H1 (cell line): ENCODE results near the gene CREG2. TPM values are rescaled to one million over a fixed set of nuclear protein-coding genes. Genes with fewer than 3 reads are reported as not detected.

Experiments
- CHD2 ChIP-seq: IDR thresholded peaks from 2 replicates; pipeline ENCODE4 v1.6.1; 2012; ENCODE audit warnings: low read length, improper control_type of control experiment
- FOSL1 ChIP-seq: IDR thresholded peaks from 2 replicates; pipeline ENCODE4 v1.6.1; 2011; ENCODE audit warnings: mild to moderate bottlenecking, low read depth, low read length, moderate library complexity; ENCODE audit not compliant: insufficient read depth
- SIN3A ChIP-seq, 2 experiments: IDR thresholded peaks in 1 of 2; conservative IDR thresholded peaks in 1 of 2; 2 replicates each; pipeline ENCODE4 v1.6.1; 2011 to 2012; ENCODE audit warnings: low read length in 2 of 2, improper control_type of control experiment in 1 of 2, low read depth in 1 of 2, mild to moderate bottlenecking in 1 of 2
- SP1 ChIP-seq: IDR thresholded peaks from 2 replicates; pipeline ENCODE4 v1.6.1; 2011; ENCODE audit warnings: low read depth, low read length
- polyA plus RNA-seq, 7 experiments: library from polyadenylated mRNA; depleted of rRNA in 3 of 7; stranded (reverse) in 5 of 7; unstranded in 2 of 7; fragments of >200 nt in 5 of 7; fragments of 200-250 nt in 2 of 7; gene quantifications; 1 replicate in 5 of 7; 2 replicates in 1 of 7; 4 replicates in 1 of 7; pipeline versions ENCODE4 v1.2.1 to v1.2.3, GENCODE V29; 2011 to 2013; ENCODE audit warnings: missing spikeins in 2 of 7, mixed read lengths in 2 of 7
- total RNA-seq: library from RNA; stranded (reverse); fragmentation: NEBNext Ultra II Directional; extraction: Animal tissue kit (Norgen Biotek cat#: 25700); gene quantifications from 2 replicates; pipeline ENCODE4 v1.2.1, GENCODE V29; 2021
- TF ChIP-seq, protein P1 (sequence below): fragments of 300-600 bp; sonication (generic); IDR thresholded peaks from 2 replicates; pipeline ENCODE4 v1.7.1; 2012; ENCODE audit warnings: low read length, moderate library complexity, mild to moderate bottlenecking, inconsistent platforms; ENCODE audit not compliant: insufficient replicate concordance

The CREG2 gene
- total and polyA plus RNA-seq, 2 of the 8 experiments (the other 6 are each of a cell fraction or from before 2014, with no cell fraction given) = 2.0 to 2.2 TPM

DNA sequence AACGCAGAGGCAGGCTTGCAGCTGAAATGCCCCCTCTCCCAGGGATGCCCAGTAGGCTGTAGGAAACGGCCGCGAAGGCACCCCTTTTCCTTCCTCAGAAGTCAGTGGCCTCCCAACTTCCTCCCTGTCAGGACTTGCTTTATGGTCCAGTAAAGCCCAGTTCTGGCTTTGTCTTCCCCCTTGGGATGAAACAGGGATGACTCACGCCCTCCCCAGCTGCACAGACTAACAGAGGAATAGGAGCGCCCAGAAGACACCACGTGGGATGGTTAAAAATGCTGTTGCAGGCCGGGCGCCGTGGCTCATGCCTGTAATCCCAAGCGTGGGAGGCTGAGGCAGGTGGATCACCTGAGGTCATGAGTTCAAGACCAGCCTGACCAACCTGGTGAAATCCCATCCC is 6.9 kb downstream of the CREG2 start (continued):
- TF ChIP-seq SP1 = no peak
- TF ChIP-seq SIN3A (conservative IDR thresholded peaks at IDR 0.05 in 1 of 2, IDR thresholded peaks at IDR 0.05 in 1 of 2; ENCODE audit: low read depth in 1 of 2, low read length in 2 of 2) = no peak
- no peak for TF ChIP-seq CHD2
- TF ChIP-seq, protein P1, sequence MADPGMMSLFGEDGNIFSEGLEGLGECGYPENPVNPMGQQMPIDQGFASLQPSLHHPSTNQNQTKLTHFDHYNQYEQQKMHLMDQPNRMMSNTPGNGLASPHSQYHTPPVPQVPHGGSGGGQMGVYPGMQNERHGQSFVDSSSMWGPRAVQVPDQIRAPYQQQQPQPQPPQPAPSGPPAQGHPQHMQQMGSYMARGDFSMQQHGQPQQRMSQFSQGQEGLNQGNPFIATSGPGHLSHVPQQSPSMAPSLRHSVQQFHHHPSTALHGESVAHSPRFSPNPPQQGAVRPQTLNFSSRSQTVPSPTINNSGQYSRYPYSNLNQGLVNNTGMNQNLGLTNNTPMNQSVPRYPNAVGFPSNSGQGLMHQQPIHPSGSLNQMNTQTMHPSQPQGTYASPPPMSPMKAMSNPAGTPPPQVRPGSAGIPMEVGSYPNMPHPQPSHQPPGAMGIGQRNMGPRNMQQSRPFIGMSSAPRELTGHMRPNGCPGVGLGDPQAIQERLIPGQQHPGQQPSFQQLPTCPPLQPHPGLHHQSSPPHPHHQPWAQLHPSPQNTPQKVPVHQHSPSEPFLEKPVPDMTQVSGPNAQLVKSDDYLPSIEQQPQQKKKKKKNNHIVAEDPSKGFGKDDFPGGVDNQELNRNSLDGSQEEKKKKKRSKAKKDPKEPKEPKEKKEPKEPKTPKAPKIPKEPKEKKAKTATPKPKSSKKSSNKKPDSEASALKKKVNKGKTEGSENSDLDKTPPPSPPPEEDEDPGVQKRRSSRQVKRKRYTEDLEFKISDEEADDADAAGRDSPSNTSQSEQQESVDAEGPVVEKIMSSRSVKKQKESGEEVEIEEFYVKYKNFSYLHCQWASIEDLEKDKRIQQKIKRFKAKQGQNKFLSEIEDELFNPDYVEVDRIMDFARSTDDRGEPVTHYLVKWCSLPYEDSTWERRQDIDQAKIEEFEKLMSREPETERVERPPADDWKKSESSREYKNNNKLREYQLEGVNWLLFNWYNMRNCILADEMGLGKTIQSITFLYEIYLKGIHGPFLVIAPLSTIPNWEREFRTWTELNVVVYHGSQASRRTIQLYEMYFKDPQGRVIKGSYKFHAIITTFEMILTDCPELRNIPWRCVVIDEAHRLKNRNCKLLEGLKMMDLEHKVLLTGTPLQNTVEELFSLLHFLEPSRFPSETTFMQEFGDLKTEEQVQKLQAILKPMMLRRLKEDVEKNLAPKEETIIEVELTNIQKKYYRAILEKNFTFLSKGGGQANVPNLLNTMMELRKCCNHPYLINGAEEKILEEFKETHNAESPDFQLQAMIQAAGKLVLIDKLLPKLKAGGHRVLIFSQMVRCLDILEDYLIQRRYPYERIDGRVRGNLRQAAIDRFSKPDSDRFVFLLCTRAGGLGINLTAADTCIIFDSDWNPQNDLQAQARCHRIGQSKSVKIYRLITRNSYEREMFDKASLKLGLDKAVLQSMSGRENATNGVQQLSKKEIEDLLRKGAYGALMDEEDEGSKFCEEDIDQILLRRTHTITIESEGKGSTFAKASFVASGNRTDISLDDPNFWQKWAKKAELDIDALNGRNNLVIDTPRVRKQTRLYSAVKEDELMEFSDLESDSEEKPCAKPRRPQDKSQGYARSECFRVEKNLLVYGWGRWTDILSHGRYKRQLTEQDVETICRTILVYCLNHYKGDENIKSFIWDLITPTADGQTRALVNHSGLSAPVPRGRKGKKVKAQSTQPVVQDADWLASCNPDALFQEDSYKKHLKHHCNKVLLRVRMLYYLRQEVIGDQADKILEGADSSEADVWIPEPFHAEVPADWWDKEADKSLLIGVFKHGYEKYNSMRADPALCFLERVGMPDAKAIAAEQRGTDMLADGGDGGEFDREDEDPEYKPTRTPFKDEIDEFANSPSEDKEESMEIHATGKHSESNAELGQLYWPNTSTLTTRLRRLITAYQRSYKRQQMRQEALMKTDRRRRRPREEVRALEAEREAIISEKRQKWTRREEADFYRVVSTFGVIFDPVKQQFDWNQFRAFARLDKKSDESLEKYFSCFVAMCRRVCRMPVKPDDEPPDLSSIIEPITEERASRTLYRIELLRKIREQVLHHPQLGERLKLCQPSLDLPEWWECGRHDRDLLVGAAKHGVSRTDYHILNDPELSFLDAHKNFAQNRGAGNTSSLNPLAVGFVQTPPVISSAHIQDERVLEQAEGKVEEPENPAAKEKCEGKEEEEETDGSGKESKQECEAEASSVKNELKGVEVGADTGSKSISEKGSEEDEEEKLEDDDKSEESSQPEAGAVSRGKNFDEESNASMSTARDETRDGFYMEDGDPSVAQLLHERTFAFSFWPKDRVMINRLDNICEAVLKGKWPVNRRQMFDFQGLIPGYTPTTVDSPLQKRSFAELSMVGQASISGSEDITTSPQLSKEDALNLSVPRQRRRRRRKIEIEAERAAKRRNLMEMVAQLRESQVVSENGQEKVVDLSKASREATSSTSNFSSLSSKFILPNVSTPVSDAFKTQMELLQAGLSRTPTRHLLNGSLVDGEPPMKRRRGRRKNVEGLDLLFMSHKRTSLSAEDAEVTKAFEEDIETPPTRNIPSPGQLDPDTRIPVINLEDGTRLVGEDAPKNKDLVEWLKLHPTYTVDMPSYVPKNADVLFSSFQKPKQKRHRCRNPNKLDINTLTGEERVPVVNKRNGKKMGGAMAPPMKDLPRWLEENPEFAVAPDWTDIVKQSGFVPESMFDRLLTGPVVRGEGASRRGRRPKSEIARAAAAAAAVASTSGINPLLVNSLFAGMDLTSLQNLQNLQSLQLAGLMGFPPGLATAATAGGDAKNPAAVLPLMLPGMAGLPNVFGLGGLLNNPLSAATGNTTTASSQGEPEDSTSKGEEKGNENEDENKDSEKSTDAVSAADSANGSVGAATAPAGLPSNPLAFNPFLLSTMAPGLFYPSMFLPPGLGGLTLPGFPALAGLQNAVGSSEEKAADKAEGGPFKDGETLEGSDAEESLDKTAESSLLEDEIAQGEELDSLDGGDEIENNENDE = no peak
- TF ChIP-seq FOSL1 = no peak
- TF ChIP-seq, all 59 proteins: peak for 0
